HepG2 (cell line): Measurements from ENCODE around the gene CHST3. TPM values are rescaled to one million over a fixed set of nuclear protein-coding genes. Genes with fewer than 3 reads are reported as not detected.

ENCODE experiments used
- CAMTA2 ChIP-seq: sonication (generic); formaldehyde crosslinking; IDR thresholded peaks from 2 replicates; pipeline ENCODE4 v1.4.0; 2020; ENCODE audit warnings: mild to moderate bottlenecking, missing genetic modification reagents, borderline replicate concordance
- FOSL1 ChIP-seq: sonication (generic); formaldehyde crosslinking; IDR thresholded peaks from 2 replicates; pipeline ENCODE4 v1.9.0; 2021; ENCODE audit warnings: missing genetic modification reagents, borderline replicate concordance
- GATAD2A ChIP-seq: IDR thresholded peaks from 2 replicates; pipeline ENCODE4 v1.6.1; 2016
- IRX3 ChIP-seq: sonication (generic); formaldehyde crosslinking; IDR thresholded peaks from 2 replicates; pipeline ENCODE4 v1.8.1; 2023; ENCODE audit warnings: mild to moderate bottlenecking, low read depth, missing genetic modification reagents, borderline replicate concordance
- ISL2 ChIP-seq: sonication (generic); formaldehyde crosslinking; IDR thresholded peaks from 2 replicates; pipeline ENCODE4 v1.5.0; 2020; ENCODE audit warnings: missing genetic modification reagents
- KDM5B ChIP-seq: sonication (generic); formaldehyde crosslinking; IDR thresholded peaks from 2 replicates; pipeline ENCODE4 v1.4.0; 2020; ENCODE audit warnings: missing genetic modification reagents, mild to moderate bottlenecking, borderline replicate concordance
- MEIS2 ChIP-seq: sonication (generic); formaldehyde crosslinking; IDR thresholded peaks from 2 replicates; pipeline ENCODE4 v1.9.0; 2021; ENCODE audit warnings: mild to moderate bottlenecking, missing genetic modification reagents
- NR2F6 ChIP-seq, 2 experiments: IDR thresholded peaks; 2 replicates each; pipeline ENCODE4 v1.6.1; 2016; ENCODE audit warnings: antibody characterized with exemption in 1 of 2, mild to moderate bottlenecking in 1 of 2
- RAD21 ChIP-seq: fragments of 450-650 bp; formaldehyde crosslinking; IDR thresholded peaks from 2 replicates; pipeline ENCODE4 v1.5.0; 2020; ENCODE audit warnings: mild to moderate bottlenecking
- SOX13 ChIP-seq, 3 experiments: fragments of 450-650 bp in 1 of 3; sonication (generic) in 1 of 3; formaldehyde crosslinking in 1 of 3; IDR thresholded peaks in 2 of 3; conservative IDR thresholded peaks in 1 of 3; 2 replicates each; pipeline versions ENCODE4 v1.5.0 to v1.6.1; 2016 to 2020; ENCODE audit warnings: antibody characterized with exemption in 1 of 3, mild to moderate bottlenecking in 1 of 3, missing compliant biosample characterization in 1 of 3, missing genetic modification reagents in 1 of 3, moderate library complexity in 1 of 3
- SOX5 ChIP-seq: IDR thresholded peaks from 2 replicates; pipeline ENCODE4 v1.6.1; 2016; ENCODE audit warnings: borderline replicate concordance
- TEF ChIP-seq: sonication (generic); formaldehyde crosslinking; IDR thresholded peaks from 2 replicates; pipeline ENCODE4 v1.5.0; 2020; ENCODE audit warnings: missing genetic modification reagents
- TRAFD1 ChIP-seq: sonication (generic); formaldehyde crosslinking; IDR thresholded peaks from 2 replicates; pipeline ENCODE4 v1.5.1; 2020; ENCODE audit warnings: missing genetic modification reagents, mild to moderate bottlenecking, borderline replicate concordance
- U2AF1 ChIP-seq: fragments of 200-400 bp; formaldehyde crosslinking; optimal IDR thresholded peaks from 2 replicates; pipeline ENCODE3; 2017; ENCODE audit warnings: mild to moderate bottlenecking, low read depth, low read length
- ZBTB21 ChIP-seq: sonication (generic); formaldehyde crosslinking; IDR thresholded peaks from 2 replicates; pipeline ENCODE4 v1.4.0; 2020; ENCODE audit warnings: missing genetic modification reagents
- ZKSCAN8 ChIP-seq: IDR thresholded peaks from 2 replicates; pipeline ENCODE4 v1.6.1; 2016; ENCODE audit warnings: borderline replicate concordance, missing genetic modification reagents, missing compliant biosample characterization
- ZNF235 ChIP-seq: sonication (generic); formaldehyde crosslinking; IDR thresholded peaks from 2 replicates; pipeline ENCODE4 v1.8.1; 2023; ENCODE audit warnings: mild to moderate bottlenecking, missing genetic modification reagents, borderline replicate concordance
- ZNF350 ChIP-seq: sonication (generic); formaldehyde crosslinking; IDR thresholded peaks from 2 replicates; pipeline ENCODE4 v1.4.0; 2020; ENCODE audit warnings: mild to moderate bottlenecking, low read depth, missing genetic modification reagents, borderline replicate concordance
- ZNF597 ChIP-seq: sonication (generic); formaldehyde crosslinking; IDR thresholded peaks from 2 replicates; pipeline ENCODE4 v1.5.0; 2020; ENCODE audit warnings: missing genetic modification reagents
- ZNF687 ChIP-seq: sonication (generic); formaldehyde crosslinking; IDR thresholded peaks from 2 replicates; pipeline ENCODE4 v1.5.1; 2020; ENCODE audit warnings: mild to moderate bottlenecking, missing genetic modification reagents, moderate library complexity
- polyA plus RNA-seq, 8 experiments: library from polyadenylated mRNA; depleted of rRNA in 3 of 8; stranded (reverse) in 7 of 8; unstranded in 1 of 8; fragments of >200 nt; fragmentation: Illumina TruSeq in 4 of 8; extraction: Trizol in 4 of 8; gene quantifications; 2 replicates each; pipeline versions ENCODE4 v1.2.1 to v1.2.3, GENCODE V29; 2011 to 2016; ENCODE audit warnings: low read depth in 4 of 8, missing spikeins in 1 of 8, mixed read lengths in 1 of 8; ENCODE audit not compliant: insufficient read depth in 1 of 8
- total RNA-seq, 5 experiments: library from RNA; depleted of rRNA; stranded (reverse); fragments of >200 nt; fragmentation: Illumina TruSeq; extraction: Trizol; gene quantifications; 2 replicates each; pipeline ENCODE4 v1.2.3, GENCODE V29; 2016; ENCODE audit warnings: low read depth in 1 of 5

CHST3 gene
- total and polyA plus RNA-seq, 2 of the 13 experiments (the other 11 are each of a cell fraction or from before 2014, with no cell fraction given) = 7.2 to 18.7 TPM

- 0 out of 2 replicates have a peak, but pooled peaks have one; percentile 36 for TF ChIP-seq ZNF350 (CRISPR knock-in tag)
- no peak for TF ChIP-seq SOX13 (IDR thresholded peaks at IDR 0.05)
- TF ChIP-seq SOX13 (CRISPR knock-in tag; conservative IDR thresholded peaks at IDR 0.05 in 1 of 2, IDR thresholded peaks at IDR 0.05 in 1 of 2) = peak in 1 of 2 experiments; percentile 37; a peak in 1 of 4 replicates
- no peak for TF ChIP-seq TRAFD1 (CRISPR knock-in tag)
- TF ChIP-seq KDM5B (CRISPR knock-in tag) = peak; percentile 41; the same call in 1 of the 2 replicates
- TF ChIP-seq ZBTB21 = no peak
- TF ChIP-seq FOSL1 (CRISPR knock-in tag) = no peak
- TF ChIP-seq GATAD2A (CRISPR knock-in tag) = peak; percentile 79
- no peak for TF ChIP-seq ZNF235 (CRISPR knock-in tag)
- TF ChIP-seq ISL2 (CRISPR knock-in tag) = 0 out of 2 replicates have a peak, but pooled peaks have one; percentile 43
- TF ChIP-seq NR2F6 (IDR thresholded peaks at IDR 0.05) = 0 out of 2 replicates have a peak, but pooled peaks have one; percentile 40
- 0 out of 2 replicates have a peak, but pooled peaks have one; percentile 34 for TF ChIP-seq NR2F6 (CRISPR knock-in tag; IDR thresholded peaks at IDR 0.05)
- TF ChIP-seq ZKSCAN8 (CRISPR knock-in tag) = peak; percentile 74; the same call in 1 of the 2 replicates
- no peak for TF ChIP-seq U2AF1
- TF ChIP-seq ZNF597 (CRISPR knock-in tag) = no peak
- peak; percentile 29; the same call in 1 of the 2 replicates for TF ChIP-seq MEIS2 (CRISPR knock-in tag)
- TF ChIP-seq SOX5 (CRISPR knock-in tag) = peak; percentile 46; the same call in 1 of the 2 replicates
- TF ChIP-seq CAMTA2 (CRISPR knock-in tag) = no peak
- no peak for TF ChIP-seq TEF (CRISPR knock-in tag)
- peak; percentile 98 for TF ChIP-seq RAD21 (CRISPR knock-in tag)
- 0 out of 2 replicates have a peak, but pooled peaks have one; percentile 37 for TF ChIP-seq IRX3
- peak; percentile 25; the same call in 1 of the 2 replicates for TF ChIP-seq ZNF687 (CRISPR knock-in tag)
Observed at GRCh38 chr10:72048450-72049124, 84.4 kb downstream of the CHST3 start (continued).
